Neural progenitor cell (in vitro differentiated cells): Measurements from ENCODE around the gene MARVELD1.

Experiments used
- EZH2phosphoT487 ChIP-seq: fragments of 200-600 bp; sonication (generic); IDR thresholded peaks from 2 replicates; pipeline ENCODE4 v1.6.1; 2017; ENCODE audit warnings: antibody characterized with exemption
- TF ChIP-seq, protein P1 (sequence below): fragments of 200-600 bp; sonication (generic); IDR thresholded peaks from 2 replicates; pipeline ENCODE4 v1.5.1; 2017; ENCODE audit warnings: antibody characterized with exemption, mild to moderate bottlenecking

DNA sequence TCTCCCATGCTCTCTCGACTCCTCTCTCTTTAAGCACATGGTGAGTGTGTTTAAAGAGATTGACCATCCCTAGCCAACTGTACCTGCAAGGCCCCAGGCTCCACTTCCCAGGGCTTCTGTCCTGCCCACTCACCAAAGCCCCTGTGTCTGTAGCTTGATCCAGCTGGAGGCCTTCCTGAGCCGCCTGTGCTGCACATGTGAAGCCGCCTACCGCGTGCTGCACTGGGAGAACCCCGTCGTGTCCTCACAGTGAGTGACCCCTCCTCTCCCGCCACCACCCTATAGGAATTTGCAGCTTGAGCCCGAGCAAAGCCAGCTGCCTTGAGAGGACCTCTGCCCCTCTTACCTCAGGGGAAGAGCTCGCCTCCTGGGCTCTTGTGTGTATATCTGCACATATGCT is 34.6 kb downstream of the MARVELD1 start:
- TF ChIP-seq, protein P1, sequence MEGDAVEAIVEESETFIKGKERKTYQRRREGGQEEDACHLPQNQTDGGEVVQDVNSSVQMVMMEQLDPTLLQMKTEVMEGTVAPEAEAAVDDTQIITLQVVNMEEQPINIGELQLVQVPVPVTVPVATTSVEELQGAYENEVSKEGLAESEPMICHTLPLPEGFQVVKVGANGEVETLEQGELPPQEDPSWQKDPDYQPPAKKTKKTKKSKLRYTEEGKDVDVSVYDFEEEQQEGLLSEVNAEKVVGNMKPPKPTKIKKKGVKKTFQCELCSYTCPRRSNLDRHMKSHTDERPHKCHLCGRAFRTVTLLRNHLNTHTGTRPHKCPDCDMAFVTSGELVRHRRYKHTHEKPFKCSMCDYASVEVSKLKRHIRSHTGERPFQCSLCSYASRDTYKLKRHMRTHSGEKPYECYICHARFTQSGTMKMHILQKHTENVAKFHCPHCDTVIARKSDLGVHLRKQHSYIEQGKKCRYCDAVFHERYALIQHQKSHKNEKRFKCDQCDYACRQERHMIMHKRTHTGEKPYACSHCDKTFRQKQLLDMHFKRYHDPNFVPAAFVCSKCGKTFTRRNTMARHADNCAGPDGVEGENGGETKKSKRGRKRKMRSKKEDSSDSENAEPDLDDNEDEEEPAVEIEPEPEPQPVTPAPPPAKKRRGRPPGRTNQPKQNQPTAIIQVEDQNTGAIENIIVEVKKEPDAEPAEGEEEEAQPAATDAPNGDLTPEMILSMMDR: no peak
- no peak for TF ChIP-seq EZH2phosphoT487
